AG09319 (cell line): ENCODE measurements around the gene ZRANB3.
"Not testable (repeated sequence)": the region's sequence is repeated elsewhere in the genome, so short reads cannot be mapped to it uniquely, and the experiment has no call there.

ENCODE experiments used
- DNase-seq: peaks from one replicate; pipeline ENCODE4 v3.0.0-alpha.2; 2010; ENCODE audit warnings: low read depth; ENCODE audit errors: extremely low read depth
- TF ChIP-seq, protein P1 (sequence below): IDR thresholded peaks from 2 replicates; pipeline ENCODE4 v1.5.1; 2011; ENCODE audit warnings: low read depth, mild to moderate bottlenecking, inconsistent platforms, low read length, moderate library complexity

The ZRANB3 gene

DNA sequence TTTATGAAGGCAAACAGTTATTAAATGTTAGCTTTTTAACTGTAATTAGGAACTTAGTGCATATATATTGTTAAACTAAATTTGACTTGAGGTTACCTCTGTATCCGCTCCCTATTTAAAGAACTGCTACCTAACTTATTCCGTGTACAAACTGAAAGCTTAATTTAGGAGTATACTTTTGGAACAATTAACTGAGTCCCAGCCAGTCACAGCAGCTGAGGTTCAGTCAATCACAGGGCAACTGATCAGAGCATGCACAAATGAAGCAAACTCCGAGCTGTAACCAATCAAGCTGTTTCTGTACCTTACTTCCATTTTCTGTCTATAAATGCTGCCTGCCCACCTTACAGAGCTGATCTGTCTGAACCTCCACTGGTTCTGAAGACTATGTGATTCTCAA, 417.7 kb downstream of the ZRANB3 start:
- no peak for DNase-seq
- TF ChIP-seq, protein P1, sequence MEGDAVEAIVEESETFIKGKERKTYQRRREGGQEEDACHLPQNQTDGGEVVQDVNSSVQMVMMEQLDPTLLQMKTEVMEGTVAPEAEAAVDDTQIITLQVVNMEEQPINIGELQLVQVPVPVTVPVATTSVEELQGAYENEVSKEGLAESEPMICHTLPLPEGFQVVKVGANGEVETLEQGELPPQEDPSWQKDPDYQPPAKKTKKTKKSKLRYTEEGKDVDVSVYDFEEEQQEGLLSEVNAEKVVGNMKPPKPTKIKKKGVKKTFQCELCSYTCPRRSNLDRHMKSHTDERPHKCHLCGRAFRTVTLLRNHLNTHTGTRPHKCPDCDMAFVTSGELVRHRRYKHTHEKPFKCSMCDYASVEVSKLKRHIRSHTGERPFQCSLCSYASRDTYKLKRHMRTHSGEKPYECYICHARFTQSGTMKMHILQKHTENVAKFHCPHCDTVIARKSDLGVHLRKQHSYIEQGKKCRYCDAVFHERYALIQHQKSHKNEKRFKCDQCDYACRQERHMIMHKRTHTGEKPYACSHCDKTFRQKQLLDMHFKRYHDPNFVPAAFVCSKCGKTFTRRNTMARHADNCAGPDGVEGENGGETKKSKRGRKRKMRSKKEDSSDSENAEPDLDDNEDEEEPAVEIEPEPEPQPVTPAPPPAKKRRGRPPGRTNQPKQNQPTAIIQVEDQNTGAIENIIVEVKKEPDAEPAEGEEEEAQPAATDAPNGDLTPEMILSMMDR, result no peak

DNA sequence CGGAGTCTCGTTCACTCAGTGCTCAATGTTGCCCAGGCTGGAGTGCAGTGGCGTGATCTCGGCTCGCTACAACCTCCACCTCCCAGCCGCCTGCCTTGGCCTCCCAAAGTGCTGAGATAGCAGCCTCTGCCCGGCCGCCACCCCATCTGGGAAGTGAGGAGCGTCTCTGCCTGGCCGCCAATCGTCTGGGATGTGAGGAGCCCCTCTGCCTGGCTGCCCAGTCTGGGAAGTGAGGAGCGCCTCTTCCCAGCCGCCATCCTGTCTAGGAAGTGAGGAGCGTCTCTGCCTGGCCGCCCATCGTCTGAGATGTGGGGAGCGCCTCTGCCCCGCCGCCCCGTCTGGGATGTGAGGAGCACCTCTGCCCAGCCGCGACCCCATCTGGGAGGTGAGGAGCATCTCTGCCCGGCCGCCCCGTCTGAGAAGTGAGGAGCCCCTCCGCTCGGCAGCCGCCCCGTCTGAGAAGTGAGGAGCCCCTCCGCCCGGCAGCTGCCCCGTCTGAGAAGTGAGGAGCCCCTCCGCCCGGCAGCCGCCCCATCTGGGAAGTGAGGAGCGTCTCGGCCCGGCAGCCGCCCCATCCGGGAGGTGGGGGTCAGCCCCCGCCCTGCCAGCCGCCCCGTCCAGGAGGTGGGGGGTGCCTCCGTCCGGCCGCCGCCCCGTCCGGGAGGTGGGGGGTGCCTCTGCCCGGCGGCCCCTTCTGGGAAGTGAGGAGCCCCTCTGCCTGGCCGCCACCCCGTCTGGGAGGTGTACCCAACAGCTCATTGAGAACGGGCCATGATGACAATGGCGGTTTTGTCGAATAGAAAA, 425.3 kb downstream of the ZRANB3 start:
- DNase-seq, result not testable (repeated sequence)

DNA sequence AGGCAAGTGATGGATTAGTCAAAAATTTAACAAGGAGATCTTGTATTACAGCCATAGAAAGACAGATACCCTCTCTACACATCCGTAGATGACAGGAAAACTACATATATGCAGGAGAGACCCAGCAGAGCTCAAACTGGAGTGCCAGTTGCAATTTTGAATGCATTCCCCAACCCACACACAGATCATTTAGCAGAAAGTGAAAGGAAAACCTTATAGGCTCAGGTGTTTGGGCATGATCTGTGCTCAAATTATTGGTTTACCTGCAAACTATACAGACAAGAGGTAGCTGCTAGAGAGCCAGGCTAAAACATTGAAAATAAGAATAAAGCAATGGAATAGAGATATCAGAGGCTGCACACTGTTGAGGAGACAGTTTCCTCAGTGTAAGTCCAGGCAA, 427.2 kb downstream of the ZRANB3 start:
- DNase-seq, result no peak
- TF ChIP-seq, protein P1, result no peak

DNA sequence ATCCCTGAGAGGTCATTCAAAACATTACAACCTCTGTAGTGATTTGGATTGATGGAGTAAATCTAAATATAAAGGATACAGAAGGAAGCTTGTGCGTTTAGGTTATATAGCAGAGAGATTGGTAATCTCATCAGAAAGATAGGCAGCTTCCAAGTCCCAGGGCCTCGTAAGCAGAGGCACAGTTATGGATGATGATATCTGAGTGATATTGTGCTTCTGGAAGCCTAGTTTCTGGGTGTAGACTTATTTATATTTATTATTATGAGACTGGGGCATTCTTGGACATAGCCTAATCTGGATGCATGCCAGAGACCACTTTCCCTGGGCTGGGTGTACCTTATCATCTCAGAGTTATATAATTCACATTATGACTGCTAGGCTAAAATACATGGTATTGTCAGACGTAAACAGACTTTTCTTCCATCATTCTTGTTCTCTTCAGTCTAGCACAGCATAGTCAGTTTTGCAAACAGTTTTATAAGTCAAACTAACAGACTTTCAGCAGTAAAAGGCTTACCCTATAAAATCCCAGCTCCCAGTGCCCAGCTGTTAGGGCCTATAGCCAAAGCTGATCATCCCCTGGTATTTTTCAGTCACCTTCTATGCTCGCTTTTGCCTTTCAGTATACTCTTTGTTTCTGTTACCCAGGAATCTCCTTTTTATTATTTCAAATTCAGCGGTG, 431.1 kb downstream of the ZRANB3 start:
- TF ChIP-seq, protein P1, result no peak
- no peak for DNase-seq

DNA sequence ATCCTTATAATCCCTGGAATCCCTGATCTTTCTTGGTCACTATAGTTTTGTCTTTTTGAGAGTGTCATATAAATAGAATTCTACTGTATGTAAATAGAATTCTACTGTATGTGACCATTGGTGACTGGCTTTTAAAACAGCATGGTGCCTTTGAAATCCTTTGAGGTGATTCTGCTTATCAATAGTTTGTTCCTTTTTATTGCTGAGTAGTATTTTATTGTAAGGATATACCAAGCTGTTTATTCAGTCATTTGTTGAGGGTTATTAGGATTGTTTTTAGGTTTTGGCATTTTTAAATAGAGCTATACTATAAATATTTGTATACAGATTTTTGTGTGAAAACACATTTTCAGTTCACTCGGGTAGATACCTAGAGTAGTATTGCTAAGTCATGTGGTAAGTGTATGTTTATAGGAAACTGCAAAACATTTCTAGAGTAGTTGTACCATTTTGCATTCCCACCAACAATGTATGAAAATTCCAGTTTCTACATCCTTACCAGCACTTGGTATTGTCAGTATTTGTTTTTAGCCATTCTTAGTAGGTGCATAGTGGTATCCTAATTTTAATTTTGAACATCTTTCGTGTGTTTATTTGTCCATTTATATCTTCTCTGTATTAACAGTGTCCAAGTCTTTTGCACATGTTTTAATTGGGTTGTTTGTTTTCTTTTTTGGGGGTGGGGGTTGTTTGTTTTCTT, 433.3 kb downstream of the ZRANB3 start:
- TF ChIP-seq, protein P1, result no peak
- no peak for DNase-seq

DNA sequence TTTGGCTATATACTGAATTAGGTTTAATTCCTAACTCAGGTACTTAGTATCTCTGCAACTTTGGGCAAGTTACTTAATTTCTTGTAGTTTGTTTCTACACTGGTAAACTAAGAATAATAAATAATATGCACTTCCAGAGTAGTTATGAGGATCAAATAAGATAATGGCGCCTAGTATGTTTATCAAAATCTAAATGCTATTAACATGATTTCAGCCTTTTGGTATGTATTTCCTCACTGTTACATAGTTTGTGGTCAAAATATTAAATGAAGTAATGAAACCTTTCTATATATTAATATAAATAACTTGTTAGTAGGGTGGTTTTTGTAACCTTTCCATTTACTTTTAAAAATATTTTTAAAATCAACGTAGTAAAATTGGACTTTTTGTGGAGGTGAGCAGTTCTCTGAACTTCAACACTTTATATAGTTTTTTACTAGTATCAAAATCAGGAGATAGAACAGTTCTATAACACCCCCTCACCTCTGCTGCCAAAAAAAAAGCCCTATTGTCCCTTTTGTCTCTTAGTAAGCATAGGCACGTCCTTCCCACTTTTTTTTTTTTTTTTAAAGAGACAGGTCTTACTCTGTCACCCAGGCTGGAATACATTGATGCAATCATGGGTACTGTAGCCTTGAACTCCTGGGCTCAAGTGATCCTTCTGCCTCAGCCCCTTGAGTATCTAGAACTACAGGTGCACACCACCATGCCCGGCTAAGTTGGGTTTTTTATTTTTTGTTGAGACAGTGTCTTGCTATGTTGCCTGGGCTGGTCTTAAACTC, 434.2 kb downstream of the ZRANB3 start:
- no peak for DNase-seq
- TF ChIP-seq, protein P1, result no peak

DNA sequence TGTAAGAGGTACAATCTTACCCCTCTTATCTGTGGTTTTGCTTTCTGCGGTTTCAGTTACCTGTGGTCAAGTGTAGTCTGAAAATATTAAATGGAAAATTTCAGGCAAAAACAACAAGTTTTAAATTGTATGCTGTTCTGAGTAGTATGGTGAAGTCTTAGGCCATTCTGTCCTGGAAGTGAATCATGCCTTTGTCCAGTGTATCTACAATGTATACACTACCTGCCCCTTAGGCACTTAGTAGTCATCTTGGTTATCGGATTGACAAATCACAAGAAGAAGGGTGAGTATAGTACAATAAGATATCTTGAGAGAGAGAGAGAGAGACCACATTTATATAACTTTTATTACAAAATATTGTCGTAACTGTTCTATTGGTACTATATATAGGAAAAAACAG, 435.4 kb downstream of the ZRANB3 start:
- TF ChIP-seq, protein P1, result no peak
- DNase-seq, result no peak
